Measurements from ENCODE around the gene XPO6. TPM values are rescaled to one million over a fixed set of nuclear protein-coding genes. Genes with fewer than 3 reads are reported as not detected.

The XPO6 gene
- polyA plus RNA-seq, 1 donor (not counting 4 experiments of a cell fraction or from before 2014, with no cell fraction given) = 127 TPM

GRCh38 chr16:28073836-28074235 is 137.9 kb downstream of the XPO6 start:
- no peak overlapping the region for H3K4me3 ChIP-seq (ENCODE audit: control insufficient read depth in 2 of 3, extremely low read depth in 1 of 3, insufficient read depth in 2 of 3, low read depth in 1 of 3, low read length in 3 of 3)
- no peak overlapping the region for H3K9ac ChIP-seq (ENCODE audit: control insufficient read depth, extremely low read depth, insufficient read depth, low read length)
- H3K4me1 ChIP-seq (ENCODE audit: control insufficient read depth, extremely low read depth, insufficient read depth, low read length) = no peaks in the 10 kb centered on the region
- no peak for FAIRE-seq
- H3K36me3 ChIP-seq (ENCODE audit: control insufficient read depth in 2 of 2, extremely low read depth in 1 of 2, insufficient read depth in 2 of 2, low read length in 2 of 2) = no peaks in the 10 kb centered on the region
- dilution Hi-C loops (cut with MboI; ENCODE audit: extremely low pct_ligation_motif_present, low sequenced_read_pairs) = no loop called here
- H3K79me2 ChIP-seq (ENCODE audit: control insufficient read depth, insufficient read depth, low read length) = no peaks in the 10 kb centered on the region
- no peak overlapping the region for H2AFZ ChIP-seq (ENCODE audit: control insufficient read depth, low read length)
- no peaks in the 10 kb centered on the region for H3K9me3 ChIP-seq (ENCODE audit: control insufficient read depth, low read depth, low read length)
- no peak for DNase-seq (ENCODE audit: low read depth, low spot score)
- no peaks in the 10 kb centered on the region for H4K20me1 ChIP-seq (ENCODE audit: control insufficient read depth, extremely low read depth, insufficient read depth, low read length)
- no peak overlapping the region for H3K4me2 ChIP-seq (ENCODE audit: control insufficient read depth, extremely low read depth, insufficient read depth, low read depth, low read length)
- H3K27ac ChIP-seq (ENCODE audit: control insufficient read depth, insufficient read depth, low read length) = no peak overlapping the region
- H3K9me1 ChIP-seq (ENCODE audit: control insufficient read depth, extremely low read depth, insufficient read depth, low read length) = no peaks in the 10 kb centered on the region
- no peak for TF ChIP-seq EZH2 (IDR thresholded peaks at IDR 0.05; ENCODE audit: low read length)
- TF ChIP-seq, protein P1, sequence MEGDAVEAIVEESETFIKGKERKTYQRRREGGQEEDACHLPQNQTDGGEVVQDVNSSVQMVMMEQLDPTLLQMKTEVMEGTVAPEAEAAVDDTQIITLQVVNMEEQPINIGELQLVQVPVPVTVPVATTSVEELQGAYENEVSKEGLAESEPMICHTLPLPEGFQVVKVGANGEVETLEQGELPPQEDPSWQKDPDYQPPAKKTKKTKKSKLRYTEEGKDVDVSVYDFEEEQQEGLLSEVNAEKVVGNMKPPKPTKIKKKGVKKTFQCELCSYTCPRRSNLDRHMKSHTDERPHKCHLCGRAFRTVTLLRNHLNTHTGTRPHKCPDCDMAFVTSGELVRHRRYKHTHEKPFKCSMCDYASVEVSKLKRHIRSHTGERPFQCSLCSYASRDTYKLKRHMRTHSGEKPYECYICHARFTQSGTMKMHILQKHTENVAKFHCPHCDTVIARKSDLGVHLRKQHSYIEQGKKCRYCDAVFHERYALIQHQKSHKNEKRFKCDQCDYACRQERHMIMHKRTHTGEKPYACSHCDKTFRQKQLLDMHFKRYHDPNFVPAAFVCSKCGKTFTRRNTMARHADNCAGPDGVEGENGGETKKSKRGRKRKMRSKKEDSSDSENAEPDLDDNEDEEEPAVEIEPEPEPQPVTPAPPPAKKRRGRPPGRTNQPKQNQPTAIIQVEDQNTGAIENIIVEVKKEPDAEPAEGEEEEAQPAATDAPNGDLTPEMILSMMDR (optimal IDR thresholded peaks at IDR 0.05 in 1 of 3, IDR thresholded peaks at IDR 0.05 in 1 of 3, conservative IDR thresholded peaks at IDR 0.05 in 1 of 3; ENCODE audit: extremely low read depth in 1 of 3, insufficient read depth in 2 of 3, low read length in 3 of 3) = no peak
- no peaks in the 10 kb centered on the region for H3K27me3 ChIP-seq (ENCODE audit: control insufficient read depth, extremely low read depth, insufficient read depth, low read length)

DNA sequence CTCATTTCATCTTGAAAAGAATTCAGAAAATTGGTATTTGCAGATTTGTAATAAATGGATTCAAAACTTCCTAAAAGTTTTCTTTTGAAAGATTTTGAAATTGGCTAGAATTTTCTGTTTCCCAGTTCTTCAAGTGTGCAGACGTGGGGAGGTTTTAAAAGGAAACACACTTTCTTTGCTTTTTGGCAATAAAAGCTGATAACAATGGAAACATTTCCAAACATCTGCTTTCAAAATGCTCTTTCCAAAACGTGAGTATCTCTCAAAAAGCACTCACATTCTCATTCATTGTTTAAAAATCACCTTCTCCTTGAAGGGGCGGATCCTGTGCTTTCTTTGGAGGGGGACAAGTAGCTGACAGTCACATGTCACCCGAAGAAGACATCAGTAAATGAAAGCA is 139.7 kb downstream of the XPO6 start:
- Histone ChIP-seq H3K36me3 (ENCODE audit: control insufficient read depth in 2 of 2, extremely low read depth in 1 of 2, insufficient read depth in 2 of 2, low read length in 2 of 2) (no peaks in the 10 kb centered on the region), H3K4me1 (ENCODE audit: control insufficient read depth, extremely low read depth, insufficient read depth, low read length) (no peaks in the 10 kb centered on the region), H3K79me2 (ENCODE audit: control insufficient read depth, insufficient read depth, low read length) (no peaks in the 10 kb centered on the region), H3K9me3 (ENCODE audit: control insufficient read depth, low read depth, low read length) (no peaks in the 10 kb centered on the region), H3K27ac (ENCODE audit: control insufficient read depth, insufficient read depth, low read length) (no peak overlapping the region), H3K27me3 (ENCODE audit: control insufficient read depth, extremely low read depth, insufficient read depth, low read length) (no peaks in the 10 kb centered on the region), H3K4me2 (ENCODE audit: control insufficient read depth, extremely low read depth, insufficient read depth, low read depth, low read length) (no peak overlapping the region), H3K9me1 (ENCODE audit: control insufficient read depth, extremely low read depth, insufficient read depth, low read length) (no peaks in the 10 kb centered on the region), H2AFZ (ENCODE audit: control insufficient read depth, low read length) (no peak overlapping the region), H4K20me1 (ENCODE audit: control insufficient read depth, extremely low read depth, insufficient read depth, low read length) (no peaks in the 10 kb centered on the region), H3K9ac (ENCODE audit: control insufficient read depth, extremely low read depth, insufficient read depth, low read length) (no peak overlapping the region), H3K4me3 (ENCODE audit: control insufficient read depth in 2 of 3, extremely low read depth in 1 of 3, insufficient read depth in 2 of 3, low read depth in 1 of 3, low read length in 3 of 3) (no peak overlapping the region)
- FAIRE-seq = no peak
- dilution Hi-C loops (cut with MboI; ENCODE audit: extremely low pct_ligation_motif_present, low sequenced_read_pairs) = no loop called here
- no peak for TF ChIP-seq EZH2 (IDR thresholded peaks at IDR 0.05; ENCODE audit: low read length)
- TF ChIP-seq, protein P1 (optimal IDR thresholded peaks at IDR 0.05 in 1 of 3, IDR thresholded peaks at IDR 0.05 in 1 of 3, conservative IDR thresholded peaks at IDR 0.05 in 1 of 3; ENCODE audit: extremely low read depth in 1 of 3, insufficient read depth in 2 of 3, low read length in 3 of 3) = no peak
- no peak for DNase-seq (ENCODE audit: low read depth, low spot score)
